NCI-H2171 treated with DMSO at 0.1 percent for 48 hours (cell line): ENCODE results near the gene TECTA.

ENCODE experiments used
- DNase-seq: peaks from one replicate; lab custom pipeline; 2025; lab: John Stamatoyannopoulos, UW

The TECTA gene

GRCh38 chr11:121179306-121179705, 78.3 kb downstream of the TECTA start:
- no peak for DNase-seq

- no peak for DNase-seq
These were observed 79.1 kb downstream of the TECTA start for GRCh38 chr11:121180183-121180582.

GRCh38 chr11:121188776-121189175, 87.7 kb downstream of the TECTA start:
- no peak for DNase-seq

DNA sequence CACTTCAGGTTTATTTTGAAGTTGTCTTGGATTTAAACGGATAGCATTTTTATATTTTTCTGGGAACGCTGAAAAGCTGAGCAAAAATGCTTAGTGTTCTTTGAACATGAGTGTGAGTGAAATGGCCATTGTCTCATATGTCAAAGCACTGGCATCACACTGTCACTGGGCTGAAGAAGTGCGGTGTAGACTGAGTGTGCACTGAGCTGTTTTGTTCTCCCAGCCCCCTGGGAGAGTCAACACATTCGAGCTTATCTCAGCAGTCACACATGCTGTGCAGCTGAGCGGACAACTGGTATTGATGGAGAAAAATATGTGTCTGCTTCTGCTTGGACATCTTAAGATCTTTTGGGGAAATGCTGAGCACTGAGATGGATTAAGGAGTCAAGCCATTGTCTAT, 90.8 kb downstream of the TECTA start:
- no peak for DNase-seq

GRCh38 chr11:121194731-121195596, 93.9 kb downstream of the TECTA start:
- peak; percentile 39 for DNase-seq

DNA sequence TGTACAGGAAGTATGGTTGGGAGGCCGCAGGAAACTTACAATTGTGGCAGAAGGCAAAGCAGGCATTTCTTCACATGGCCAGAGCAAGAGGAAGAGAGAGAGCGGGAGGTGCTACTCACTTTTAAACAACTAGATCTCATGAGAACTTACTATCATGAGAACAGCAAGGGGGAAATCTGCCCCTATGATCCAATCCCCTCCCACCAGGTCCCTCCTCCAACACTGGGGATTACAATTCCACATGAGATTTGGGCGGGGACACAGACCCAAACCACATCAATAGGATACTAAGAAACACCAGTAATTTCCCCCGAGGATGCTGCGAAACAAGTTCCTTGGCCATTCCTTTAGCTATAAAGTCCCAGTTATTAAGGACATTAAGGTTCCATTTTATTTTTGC, 97.4 kb downstream of the TECTA start:
- DNase-seq: no peak

DNA sequence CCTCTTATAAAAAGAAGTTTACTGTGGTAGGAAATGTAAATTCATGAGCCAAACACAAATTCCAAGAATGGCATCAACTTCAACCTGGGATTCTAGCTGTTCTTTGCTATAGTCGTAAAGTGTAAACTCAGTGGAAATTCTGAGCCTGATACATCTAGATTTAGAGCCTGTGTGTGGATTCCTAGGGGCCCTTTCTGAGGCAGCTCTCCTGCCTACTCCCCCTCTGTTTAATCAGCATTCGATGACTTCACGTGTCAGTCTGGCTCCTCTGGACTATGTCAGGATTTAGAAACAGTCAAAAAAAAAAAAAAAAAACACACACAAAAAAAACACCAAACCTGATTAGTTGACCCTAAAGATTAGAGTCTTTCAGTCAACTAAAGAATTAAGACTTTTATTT, 98.5 kb downstream of the TECTA start:
- DNase-seq: no peak

DNA sequence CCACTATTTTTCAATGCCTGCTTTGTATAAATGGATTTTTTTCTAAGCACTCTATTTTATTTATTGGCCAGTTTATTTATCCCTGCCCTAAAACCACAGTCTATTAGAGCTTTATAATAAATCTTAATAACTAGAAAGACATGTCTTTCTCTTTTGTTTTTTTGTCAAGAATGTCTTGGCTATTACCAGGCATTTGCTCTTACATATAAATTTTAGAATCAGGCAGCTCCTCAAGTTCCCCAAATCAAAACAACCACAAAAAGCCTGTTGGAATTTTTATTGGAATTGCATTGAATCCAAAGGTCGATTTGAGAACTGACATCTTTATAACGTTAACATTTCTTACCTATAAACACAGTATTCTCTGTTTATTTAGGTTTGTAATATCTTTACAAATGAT, 105.8 kb downstream of the TECTA start:
- no peak for DNase-seq

DNA sequence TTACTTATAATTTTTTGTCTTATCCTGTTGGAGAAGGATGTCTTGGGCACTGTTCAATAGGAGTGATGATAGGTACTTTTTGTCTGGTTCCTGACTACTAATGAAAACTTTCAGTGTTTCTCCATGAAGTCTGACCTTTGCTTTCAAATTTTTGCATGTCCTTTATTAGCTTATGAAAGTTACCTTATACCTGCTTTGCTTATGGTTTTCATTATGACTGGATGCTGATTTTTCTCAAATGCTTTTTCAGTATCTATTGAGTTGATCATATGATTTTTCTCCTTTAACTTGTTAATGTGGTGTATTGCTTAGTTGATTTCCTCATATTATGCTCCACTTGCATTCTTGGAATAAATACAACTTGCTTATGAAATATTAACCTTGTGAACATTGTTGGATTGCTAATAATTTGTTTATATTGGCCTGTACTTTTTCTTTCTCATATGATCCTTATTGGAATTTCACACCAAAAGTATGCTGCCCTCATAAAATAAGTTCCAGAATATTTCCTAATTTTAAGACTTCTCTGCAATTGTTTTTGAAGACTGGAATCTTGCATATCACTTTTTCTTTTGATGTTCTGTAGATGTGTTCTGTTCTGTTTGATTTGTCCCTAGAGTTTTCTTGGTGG, 106.6 kb downstream of the TECTA start:
- DNase-seq: no peak

- DNase-seq: no peak
These were observed 109.5 kb downstream of the TECTA start for GRCh38 chr11:121210445-121211080.

GRCh38 chr11:121211626-121212025, 110.6 kb downstream of the TECTA start:
- no peak for DNase-seq

GRCh38 chr11:121212536-121213361, 111.7 kb downstream of the TECTA start:
- no peak for DNase-seq

DNA sequence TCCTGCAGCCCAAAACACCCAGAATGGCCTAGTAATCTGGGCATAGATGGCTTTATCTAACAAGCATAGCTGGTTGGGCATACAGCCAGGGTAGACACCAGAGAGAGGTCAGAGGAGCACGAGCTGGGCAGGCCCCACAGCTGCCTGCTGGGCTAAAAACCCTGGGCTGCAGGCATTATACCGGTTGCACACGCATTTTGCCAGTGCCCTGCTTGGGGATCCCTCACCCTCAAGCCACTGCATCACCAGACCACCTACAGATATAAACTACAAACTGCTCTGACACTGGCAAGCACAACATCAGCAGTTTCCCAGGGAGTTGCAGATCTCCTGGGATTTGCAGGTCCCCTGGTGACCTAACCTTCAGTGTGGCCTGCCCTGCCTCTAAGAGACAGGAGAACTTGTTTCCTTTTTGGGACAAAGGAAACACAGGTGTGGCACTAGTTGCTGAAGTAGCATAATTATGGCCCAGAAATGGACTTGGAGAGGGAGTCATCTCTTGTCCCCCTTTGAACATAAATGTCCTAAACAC, 112.4 kb downstream of the TECTA start:
- no peak for DNase-seq

DNA sequence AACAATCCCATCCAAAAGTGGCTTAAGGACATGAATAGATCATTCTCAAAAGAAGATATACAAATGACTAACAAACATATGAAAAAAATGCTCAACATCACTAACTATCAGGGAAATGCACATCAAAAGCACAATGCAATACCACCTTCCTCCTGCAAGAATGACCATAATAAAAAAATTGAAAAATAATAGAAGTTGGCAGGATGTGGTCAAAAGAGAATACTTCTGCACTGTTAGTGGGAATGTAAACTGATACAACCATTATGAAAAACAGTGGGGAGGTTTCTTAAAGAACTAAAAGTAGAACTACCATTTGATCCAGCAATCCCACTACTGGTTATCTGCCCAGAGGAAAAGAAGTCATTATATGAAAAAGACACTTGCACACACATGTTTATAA, 113.8 kb downstream of the TECTA start:
- no peak for DNase-seq

DNA sequence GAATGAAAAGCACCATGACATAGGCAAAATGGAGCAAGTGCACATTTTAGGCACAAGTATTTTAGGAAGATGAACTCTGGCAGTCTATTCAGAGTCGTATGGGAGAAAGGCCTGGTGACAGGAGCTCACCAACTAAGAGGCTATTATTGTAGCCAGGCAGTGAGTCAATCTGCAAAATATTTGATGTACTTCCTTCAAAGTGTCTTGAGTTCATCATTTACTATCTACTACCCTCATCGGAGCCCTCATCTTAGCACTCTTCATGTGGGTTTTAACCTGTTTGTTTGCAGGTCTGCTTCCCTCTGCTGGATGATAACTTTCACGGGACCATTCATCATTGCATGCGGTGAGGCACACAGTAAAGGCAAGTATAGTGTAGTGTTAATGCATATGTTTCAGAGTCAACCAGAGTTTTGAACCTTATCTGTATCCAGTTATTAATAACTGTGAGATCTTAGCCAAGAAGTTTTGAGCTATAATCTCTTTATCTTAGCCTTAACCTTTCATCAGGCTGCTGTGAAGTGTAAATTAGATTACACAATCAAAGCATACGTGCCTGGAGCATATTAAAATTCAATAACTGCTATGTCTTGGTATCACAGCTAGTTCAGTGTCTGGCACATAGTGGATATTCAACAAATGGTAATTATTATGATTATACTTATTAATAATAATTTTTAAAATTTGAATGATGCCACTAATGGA, 120.6 kb downstream of the TECTA start:
- DNase-seq: no peak

DNA sequence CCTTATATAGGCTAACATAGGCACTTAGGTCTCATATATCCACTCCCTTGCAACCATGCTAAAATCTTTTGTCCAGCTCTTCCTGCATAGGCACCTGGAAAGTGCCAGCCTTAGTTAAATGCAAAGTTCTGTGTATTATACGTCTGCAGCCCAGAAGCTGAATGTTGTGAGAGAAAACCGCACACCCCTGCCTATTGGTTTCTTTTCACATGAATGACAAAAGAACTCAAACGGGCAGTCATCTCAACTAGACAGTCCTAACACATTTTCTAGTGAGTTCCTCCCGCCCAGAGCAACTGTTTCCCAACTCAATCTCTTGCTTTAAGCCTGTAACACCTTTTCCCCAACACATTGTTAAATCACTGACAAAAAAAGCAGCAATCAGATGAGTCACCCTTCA, 122.1 kb downstream of the TECTA start:
- DNase-seq: no peak

GRCh38 chr11:121225382-121225781, 124.3 kb downstream of the TECTA start:
- DNase-seq: peak; percentile 56

DNA sequence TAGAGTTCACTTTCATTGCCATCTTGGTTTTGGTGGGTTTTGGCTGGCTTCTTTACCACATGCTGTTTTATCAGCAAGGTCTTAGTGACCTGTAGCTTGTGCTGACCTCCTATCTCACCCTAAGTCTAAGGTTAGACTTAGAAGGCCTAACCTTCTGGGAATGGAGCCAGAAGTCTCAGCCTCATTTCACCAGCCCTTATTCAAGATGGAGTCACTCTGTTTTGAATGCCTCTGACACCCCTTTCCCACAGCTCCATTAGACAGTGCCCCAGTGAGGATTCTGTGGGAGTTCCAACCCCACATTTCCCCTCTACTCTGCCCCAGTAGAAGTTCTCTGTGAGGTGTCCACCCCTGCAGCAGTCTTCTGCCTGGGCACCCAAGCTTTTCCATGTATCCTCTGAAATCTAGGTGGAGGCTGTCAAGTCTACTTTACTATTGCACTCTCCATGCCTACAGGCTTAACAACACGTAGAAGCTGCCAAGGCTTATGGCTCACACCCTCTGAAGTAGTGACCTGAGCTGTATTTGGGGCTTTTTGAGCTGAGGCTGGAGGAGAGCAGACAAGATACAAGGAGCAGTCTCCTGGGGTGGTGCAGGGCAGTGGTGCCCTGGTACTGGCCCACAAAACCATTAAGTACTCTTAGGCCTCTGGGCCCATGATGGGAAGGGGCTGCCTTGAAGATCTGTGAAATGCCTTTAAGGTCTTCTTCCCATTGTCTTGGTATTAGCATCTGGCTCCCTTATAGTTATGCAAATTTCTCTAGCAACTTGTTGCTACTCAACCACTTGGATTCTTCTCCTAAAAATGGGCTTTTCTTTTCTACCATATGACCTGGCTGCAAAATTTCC, 125.6 kb downstream of the TECTA start:
- no peak for DNase-seq

DNA sequence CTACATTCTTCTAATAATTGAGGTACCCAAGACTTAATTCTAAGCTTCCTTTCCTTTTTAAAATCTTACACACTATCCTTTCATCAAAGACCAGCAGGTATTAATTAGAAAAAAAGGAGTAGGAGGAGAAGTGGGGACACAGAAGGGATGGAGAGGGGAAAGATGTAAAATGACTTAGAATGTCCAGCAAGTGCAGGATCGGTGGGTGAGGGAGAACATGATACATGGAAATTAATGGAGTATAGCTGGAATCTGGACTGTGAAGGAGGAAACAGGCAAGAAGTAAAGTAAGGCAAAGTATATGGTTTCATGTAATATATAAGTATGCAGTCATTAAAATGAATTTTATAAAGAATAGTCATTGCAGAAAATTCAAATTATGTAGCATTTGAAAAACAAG, 127.8 kb downstream of the TECTA start:
- no peak for DNase-seq

DNA sequence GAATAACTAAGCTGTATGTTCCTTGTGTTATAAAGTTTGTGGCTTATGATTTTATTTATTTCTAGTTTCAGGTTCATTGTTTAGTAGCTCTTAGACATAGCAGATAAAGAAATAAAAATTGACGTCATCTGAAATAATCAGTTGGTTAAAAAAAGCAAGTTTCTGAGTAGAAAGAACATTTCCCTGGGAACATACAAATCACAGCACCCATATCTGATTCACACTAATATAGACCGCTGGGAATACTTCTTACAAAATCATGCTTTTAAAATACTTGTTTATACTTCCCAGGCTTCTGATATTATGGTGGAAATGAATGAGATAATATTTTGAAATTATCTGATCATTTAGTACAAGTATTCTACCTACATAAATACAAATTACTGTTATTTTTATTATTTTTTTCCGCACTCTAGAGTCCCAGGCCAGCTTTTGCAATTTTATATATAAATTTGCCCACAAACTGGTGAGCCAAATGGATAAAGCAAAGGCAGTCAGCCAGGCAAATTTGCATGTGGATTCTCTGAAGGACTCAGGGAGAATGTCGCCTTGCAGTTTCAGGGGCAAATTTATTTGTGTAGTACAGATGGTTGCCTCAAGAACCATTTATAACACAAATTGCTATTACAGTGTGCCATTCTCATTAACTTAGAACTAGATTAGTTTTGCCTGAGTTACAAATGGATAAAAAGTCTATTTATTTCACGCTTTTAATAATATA, 128.6 kb downstream of the TECTA start:
- DNase-seq: no peak
